ENCODE results near the gene C6orf62.
"Not testable (repeated sequence)": the region's sequence is repeated elsewhere in the genome, so short reads cannot be mapped to it uniquely, and the experiment has no call there.

Gene C6orf62

GRCh38 chr6:24743265-24743943 lies 24.4 kb upstream of the C6orf62 start:
- peak; percentile 98 for DNase-seq (ENCODE audit: low read depth)

- no peak for DNase-seq (ENCODE audit: low read depth)
Observed at GRCh38 chr6:24742216-24742738, 23.3 kb upstream of the C6orf62 start.

GRCh38 chr6:24740861-24741260 lies 21.9 kb upstream of the C6orf62 start:
- DNase-seq (ENCODE audit: low read depth): peak; percentile 66

- no peak for DNase-seq (ENCODE audit: low read depth)
Observed at GRCh38 chr6:24738741-24739140, 19.8 kb upstream of the C6orf62 start.

- DNase-seq (ENCODE audit: low read depth): not testable (repeated sequence)
Observed at GRCh38 chr6:24734710-24735109, 15.8 kb upstream of the C6orf62 start.

- no peak for DNase-seq (ENCODE audit: low read depth)
Observed at GRCh38 chr6:24734166-24734565, 15.2 kb upstream of the C6orf62 start.

GRCh38 chr6:24731456-24732134 lies 12.6 kb upstream of the C6orf62 start:
- not testable (repeated sequence) for DNase-seq (ENCODE audit: low read depth)

- not testable (repeated sequence) for DNase-seq (ENCODE audit: low read depth)
Observed at GRCh38 chr6:24730653-24731052, 11.7 kb upstream of the C6orf62 start.

- no peak for DNase-seq (ENCODE audit: low read depth)
Observed at GRCh38 chr6:24723270-24723669, 4.3 kb upstream of the C6orf62 start.

- DNase-seq (ENCODE audit: low read depth): no peak
Observed at GRCh38 chr6:24721461-24722215, 2.7 kb upstream of the C6orf62 start.

- DNase-seq (ENCODE audit: low read depth): peak; percentile 100
Observed at GRCh38 chr6:24720604-24721460, 1.9 kb upstream of the C6orf62 start.

- DNase-seq (ENCODE audit: low read depth): peak; percentile 68
Observed at GRCh38 chr6:24720131-24720603, 1.2 kb upstream of the C6orf62 start.

- DNase-seq (ENCODE audit: low read depth): no peak
Observed at GRCh38 chr6:24718449-24719124, 367 bp downstream of the C6orf62 start.

- DNase-seq (ENCODE audit: low read depth): not testable (repeated sequence)
Observed at GRCh38 chr6:24716602-24717148, 2.3 kb downstream of the C6orf62 start.

GRCh38 chr6:24710519-24711303 lies 8.2 kb downstream of the C6orf62 start:
- no peak for DNase-seq (ENCODE audit: low read depth)

GRCh38 chr6:24709014-24709711 lies 9.8 kb downstream of the C6orf62 start:
- DNase-seq (ENCODE audit: low read depth): no peak

- DNase-seq (ENCODE audit: low read depth): no peak
Observed at GRCh38 chr6:24708612-24709011, 10.3 kb downstream of the C6orf62 start.

- no peak for DNase-seq (ENCODE audit: low read depth)
Observed at GRCh38 chr6:24704468-24704867, 14.5 kb downstream of the C6orf62 start.

- DNase-seq (ENCODE audit: low read depth): no peak
Observed at GRCh38 chr6:24702720-24703282, 16.2 kb downstream of the C6orf62 start.
